Skeletal muscle cell (primary cell): ENCODE measurements around the gene KCNIP2.

Experiments
- DNase-seq: peaks from one replicate; pipeline ENCODE4 v3.0.0-alpha.2; 2010; ENCODE audit warnings: low read depth
- H3K4me3 ChIP-seq: 2 replicates; pipeline ENCODE4 v1.5.1; 2011; ENCODE audit warnings: low read depth, mild to moderate bottlenecking, control low read depth, low read length, moderate library complexity

KCNIP2 gene

DNA sequence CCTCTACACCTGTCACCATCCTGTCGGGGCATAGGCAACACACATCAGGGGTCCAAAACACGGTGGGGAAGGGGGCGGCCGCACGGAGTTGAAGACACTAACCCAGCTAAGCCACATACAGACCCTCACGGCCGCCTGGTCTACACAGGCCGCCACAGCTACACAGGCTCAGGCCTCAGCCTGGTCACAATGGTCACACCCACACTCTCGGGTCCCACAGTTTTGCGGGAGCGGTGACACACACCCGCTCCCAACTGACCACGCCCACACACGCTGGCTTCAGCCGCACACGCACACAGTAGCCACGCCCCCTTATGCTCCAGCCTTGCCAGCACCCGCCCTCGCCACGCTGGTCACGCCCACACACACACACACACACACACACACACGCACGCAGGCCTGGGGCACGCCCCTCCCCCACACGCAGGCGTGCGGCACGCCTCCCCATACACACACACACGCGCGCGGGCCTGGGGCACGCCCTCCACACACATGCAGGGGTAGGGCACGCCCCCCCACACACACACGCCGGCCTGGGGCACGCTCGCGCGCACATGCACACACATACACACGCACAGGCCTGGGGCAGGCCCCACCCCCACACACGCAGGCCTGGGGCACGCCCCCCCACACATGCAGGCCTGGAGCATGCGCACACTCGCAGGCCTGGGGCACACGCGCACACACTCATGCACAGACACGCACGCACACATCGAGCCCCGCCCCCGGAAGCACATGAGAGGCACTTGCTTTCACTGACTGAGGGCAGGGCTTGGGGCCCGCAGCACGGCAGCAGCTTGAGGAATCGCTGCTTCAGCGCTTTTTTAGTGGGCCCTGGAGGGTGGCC, 13.1 kb downstream of the KCNIP2 start:
- peak overlapping the region; percentile 50 for H3K4me3 ChIP-seq
- peak; percentile 76 for DNase-seq

DNA sequence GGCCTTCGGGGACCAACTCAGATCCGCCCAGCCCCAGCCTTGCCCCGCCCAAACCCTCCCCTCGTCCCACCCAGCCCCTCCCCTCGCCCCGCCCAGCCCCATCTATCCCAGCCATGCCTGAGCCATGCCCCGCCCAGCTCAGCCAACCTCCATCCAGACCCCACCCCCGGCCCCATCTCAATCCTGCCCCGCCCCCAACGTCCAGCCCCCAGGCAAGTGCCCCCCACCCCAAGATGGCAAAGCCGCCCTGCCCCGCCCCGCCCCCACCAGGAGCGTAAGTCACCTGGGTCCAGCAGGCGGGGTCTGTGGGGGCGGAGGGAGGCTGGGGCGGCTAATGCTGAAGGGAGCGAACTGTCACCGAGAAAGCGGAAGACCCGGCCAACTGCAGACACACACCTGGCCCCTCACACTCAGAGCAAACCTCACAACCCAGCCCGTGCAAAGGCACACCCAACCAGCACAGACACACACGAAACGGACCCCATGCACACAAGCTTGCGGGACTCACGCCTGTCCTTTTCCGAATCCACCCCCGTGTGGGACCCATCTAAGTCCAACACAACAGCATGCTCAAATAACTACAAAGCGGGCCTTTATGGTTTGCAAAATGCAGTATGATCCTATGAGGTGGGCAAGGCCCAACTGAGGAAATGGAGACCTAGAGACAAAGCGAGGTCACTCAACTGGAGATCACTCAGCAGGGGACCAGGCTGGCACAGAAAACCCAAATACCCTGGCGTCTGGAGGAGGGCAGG, 13.9 kb downstream of the KCNIP2 start:
- no peak for DNase-seq
- peak overlapping the region; percentile 50 for H3K4me3 ChIP-seq

- no peak for DNase-seq
- peak overlapping the region; percentile 36 for H3K4me3 ChIP-seq
Measured at GRCh38 chr10:101828766-101829551, 14.6 kb downstream of the KCNIP2 start.

- no peak overlapping the region for H3K4me3 ChIP-seq
- DNase-seq, result no peak
Measured at GRCh38 chr10:101827919-101828600, 15.5 kb downstream of the KCNIP2 start.

DNA sequence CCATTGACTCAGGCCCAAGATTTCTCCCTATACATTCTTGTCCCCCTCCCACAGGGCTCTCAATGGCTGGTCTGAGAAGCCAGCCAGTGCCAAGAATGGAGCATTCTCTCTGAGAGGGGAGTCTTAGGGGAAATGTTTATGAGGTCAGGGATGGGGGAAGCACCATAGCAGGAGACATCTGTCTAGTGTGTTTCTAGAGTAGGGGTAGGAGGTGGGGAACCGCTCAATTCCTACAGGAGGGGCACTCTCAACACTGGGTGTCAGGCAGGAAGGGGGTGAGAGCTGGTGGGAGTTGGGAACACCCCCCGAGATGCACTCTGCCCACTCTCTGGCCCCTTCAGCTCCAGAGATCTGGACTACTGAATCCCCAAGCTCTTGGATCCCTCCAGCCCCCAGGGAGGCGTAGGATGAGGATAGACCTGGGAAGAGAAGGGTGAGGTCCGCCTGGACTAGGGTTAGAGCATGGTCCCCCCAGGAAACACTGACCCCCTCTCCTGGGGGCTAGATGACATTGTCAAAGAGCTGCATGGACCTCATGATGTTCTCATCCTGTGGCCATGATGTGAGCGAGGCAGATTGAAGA, 16.7 kb downstream of the KCNIP2 start:
- H3K4me3 ChIP-seq, result no peak overlapping the region
- DNase-seq, result no peak

- DNase-seq, result no peak
- no peak overlapping the region for H3K4me3 ChIP-seq
Measured at GRCh38 chr10:101824736-101825135, 18.9 kb downstream of the KCNIP2 start.

GRCh38 chr10:101818872-101819633, 24.5 kb downstream of the KCNIP2 start:
- DNase-seq, result no peak
- peak overlapping the region; percentile 86 for H3K4me3 ChIP-seq

DNA sequence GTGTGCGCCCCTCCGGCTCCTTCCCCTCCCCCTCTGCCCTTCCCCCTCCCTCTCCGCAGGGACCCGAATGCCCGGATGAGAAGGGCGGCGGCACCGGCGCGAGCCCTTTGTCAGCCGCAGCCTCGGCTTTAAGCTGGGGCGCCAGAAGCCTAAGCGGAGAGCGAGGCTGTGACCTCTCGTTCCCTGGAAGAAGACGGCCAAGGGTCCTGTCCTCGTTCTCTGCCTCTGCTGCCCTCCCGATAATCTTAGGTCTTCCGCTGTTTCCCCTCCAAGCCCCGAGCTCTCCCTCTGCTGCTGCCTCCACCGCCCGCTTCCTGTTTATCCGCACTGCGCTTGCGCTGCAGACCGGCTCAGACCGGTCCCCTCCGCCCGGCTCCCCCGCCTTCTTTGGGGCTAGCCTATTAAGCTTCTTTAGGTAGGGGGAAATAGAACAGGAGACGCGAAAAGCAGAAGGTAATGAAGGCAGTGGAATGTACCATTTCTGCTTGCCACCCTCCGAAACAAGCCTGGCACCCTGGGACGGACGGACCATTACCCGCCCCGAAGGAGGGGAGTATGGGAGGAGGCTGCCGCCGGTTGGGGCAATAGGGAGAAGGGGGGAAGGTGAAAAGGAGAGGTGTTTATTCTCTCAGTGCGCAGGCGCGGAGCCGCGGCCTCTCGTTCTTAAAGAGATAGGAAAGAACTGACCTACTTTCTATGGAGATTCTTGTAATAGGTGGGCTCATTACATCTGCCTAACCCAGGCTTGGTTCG, 25.3 kb downstream of the KCNIP2 start, which contains the start of gene OGA:
Gene OGA, minus strand, starts transcription at position 326 of the 753 bp plus-strand sequence. CDS start 422 bp downstream, outside the sequence.
- peak within 1 kb of the TSS; percentile 86 for H3K4me3 ChIP-seq
- peak; percentile 100 for DNase-seq

GRCh38 chr10:101817337-101818118, 26.1 kb downstream of the KCNIP2 start:
- peak; percentile 88 for DNase-seq
- peak overlapping the region; percentile 86 for H3K4me3 ChIP-seq

- peak overlapping the region; percentile 86 for H3K4me3 ChIP-seq
- no peak for DNase-seq
Measured at GRCh38 chr10:101816913-101817336, 26.7 kb downstream of the KCNIP2 start.

- no peak for DNase-seq
- H3K4me3 ChIP-seq, result peak overlapping the region; percentile 86
Measured at GRCh38 chr10:101816376-101816775, 27.2 kb downstream of the KCNIP2 start.

- H3K4me3 ChIP-seq, result peak overlapping the region; percentile 86
- DNase-seq, result no peak
Measured at GRCh38 chr10:101814466-101815071, 29.0 kb downstream of the KCNIP2 start.

DNA sequence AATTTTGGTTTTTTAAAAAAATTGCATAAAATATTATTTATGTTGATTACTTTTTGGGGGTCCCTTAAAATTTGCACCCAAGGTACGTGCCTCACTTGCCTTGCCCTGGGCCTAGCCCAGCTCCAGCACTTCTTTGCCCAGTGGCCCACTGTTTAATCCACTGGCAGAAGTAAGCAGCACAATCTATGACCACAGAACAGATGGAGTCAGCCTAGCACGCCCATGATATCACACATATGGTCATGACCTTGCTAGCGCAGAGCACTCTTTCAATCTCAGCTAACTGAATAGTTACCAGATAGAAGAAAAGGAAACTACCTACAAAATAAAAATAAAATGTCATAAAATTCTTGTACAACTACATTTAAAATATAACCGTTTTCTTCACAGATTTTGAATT, 31.0 kb downstream of the KCNIP2 start:
- no peak overlapping the region for H3K4me3 ChIP-seq

GRCh38 chr10:101807158-101807557, 36.4 kb downstream of the KCNIP2 start:
- no peak overlapping the region for H3K4me3 ChIP-seq
- no peak for DNase-seq

More for the DNA sequence above, 31.0 kb downstream of the KCNIP2 start:
- no peak for DNase-seq

DNA sequence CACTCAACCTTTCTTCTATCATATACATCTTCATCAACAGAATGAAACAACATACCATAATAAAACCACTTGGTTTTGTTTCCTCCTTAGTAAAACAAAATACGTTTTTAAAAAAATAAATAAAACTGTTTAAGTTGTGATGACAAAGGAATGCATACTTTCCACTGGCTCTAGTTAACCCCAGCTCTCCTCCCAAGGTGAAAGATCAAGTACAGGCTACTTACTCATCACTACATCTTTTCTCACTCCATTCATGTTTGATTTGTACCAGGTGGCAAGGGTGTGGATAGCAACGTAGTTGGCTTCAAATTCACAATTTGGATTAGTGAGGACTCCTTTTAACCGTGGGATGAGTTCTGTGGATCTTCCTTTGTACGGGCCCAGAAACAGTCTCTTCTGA, 40.1 kb downstream of the KCNIP2 start:
- H3K4me3 ChIP-seq, result no peak overlapping the region
- DNase-seq, result no peak

DNA sequence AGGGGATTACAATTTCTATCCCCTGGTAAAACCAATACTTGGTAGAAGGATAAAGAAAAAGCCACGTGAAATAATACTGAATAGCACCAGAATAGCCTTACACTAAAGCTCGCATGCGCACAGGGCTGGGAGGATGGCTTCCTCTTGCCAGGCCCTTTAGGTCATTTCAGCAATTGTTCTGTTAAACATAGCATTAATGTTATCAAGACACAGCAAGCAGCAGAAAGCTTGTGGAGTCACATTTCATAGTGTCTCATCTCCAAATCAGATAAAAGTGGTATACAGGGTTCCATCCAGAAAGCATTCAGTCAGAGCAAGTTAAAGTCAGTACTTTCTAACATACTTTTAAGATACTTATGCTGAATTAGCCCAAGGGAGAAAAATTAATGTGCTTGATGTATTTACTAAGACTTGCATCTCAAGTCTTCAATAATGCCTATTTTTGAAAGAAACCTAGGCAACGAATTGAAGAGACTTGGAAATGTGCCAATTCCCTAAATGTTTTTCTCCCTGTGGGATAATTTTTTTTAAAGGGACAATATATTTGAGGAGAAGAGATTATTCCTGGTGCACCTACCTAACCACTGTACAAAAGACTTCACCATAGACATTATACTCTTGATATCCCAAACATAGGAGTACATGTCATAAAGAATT, 46.1 kb downstream of the KCNIP2 start:
- H3K4me3 ChIP-seq, result no peak overlapping the region
- no peak for DNase-seq
